Astrocyte (in vitro differentiated cells and primary cell): ENCODE data around the gene UBTF.

ENCODE experiments used
- CTCF ChIP-seq: IDR thresholded peaks from 2 replicates; pipeline ENCODE4 v1.5.1; 2011; ENCODE audit warnings: low read depth, mild to moderate bottlenecking, inconsistent platforms, low read length, moderate library complexity; ENCODE audit not compliant: insufficient read depth
- EZH2 ChIP-seq: IDR thresholded peaks from 2 replicates; pipeline ENCODE4 v1.6.1; 2012; ENCODE audit warnings: mild to moderate bottlenecking, low read length, inconsistent platforms; ENCODE audit not compliant: insufficient read depth

DNA sequence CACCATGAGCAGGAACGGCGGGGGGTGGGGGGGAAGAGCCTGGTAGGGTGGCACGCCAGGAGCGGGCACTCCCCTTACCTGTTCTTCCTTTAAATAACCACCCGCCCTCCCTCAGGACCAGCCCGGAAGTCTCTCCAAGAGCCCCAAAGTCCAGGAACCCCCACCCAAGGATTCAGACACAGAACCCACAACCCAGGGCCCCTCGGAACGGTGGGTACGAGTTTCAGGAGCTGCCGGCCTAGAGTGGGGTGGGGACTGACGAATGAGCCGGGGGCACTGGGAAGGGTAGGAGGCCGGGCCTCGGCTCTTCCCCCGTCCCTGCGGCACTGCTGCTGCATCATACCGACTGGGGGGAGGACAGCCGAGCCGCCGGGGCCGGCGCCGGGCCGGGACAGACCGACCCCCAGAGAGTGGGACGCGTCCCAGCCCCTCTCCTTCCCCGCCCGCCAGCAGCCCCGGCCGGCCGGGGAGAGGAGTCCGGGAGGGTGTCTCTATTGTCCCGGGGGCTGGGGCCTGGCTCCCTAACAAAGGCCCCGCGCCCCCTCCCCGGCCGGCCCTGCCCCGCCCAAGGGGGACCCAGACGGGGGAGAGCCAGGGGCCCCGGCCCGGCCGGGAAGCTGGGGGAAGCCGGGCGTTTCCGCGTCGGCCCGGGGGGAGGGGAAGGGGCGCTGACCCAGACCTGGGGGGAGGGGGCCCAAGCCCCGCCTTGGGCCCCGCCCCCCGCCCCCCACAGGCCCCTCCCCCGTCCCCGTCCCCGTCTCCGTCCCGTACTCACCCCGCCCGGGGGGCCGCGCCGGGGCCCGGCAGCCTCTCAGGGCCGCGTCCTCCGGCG, 20.5 kb downstream of the UBTF start:
- TF ChIP-seq CTCF (no peak), EZH2 (no peak)
